Prostate gland (tissue), 2 donors: ENCODE measurements around the gene BLOC1S3. TPM values are rescaled to one million over a fixed set of nuclear protein-coding genes. Genes with fewer than 3 reads are reported as not detected.

Source experiments
- DNase-seq: peaks from one replicate; pipeline ENCODE4 v3.0.0-alpha.2; 2019; ENCODE audit warnings: low spot score
- H3K27ac ChIP-seq, 2 donors: fragments of 200-600 bp; sonication (generic); 2 replicates each; pipeline ENCODE4 v1.5.1; 2017 to 2019
- H3K27me3 ChIP-seq: fragments of 200-600 bp; sonication (generic); replicated peaks from 2 replicates; pipeline ENCODE4 v1.5.1; 2019; ENCODE audit not compliant: insufficient read depth
- H3K36me3 ChIP-seq, 2 donors: fragments of 200-600 bp; sonication (generic); 1 replicate in 1 of 2; 2 replicates in 1 of 2; pipeline versions ENCODE4 v1.5.1 to v1.8.1; 2017 to 2019
- H3K4me1 ChIP-seq: fragments of 200-600 bp; sonication (generic); replicated peaks from 2 replicates; pipeline ENCODE4 v1.5.1; 2019
- H3K4me3 ChIP-seq, 2 donors: fragments of 200-600 bp; sonication (generic); 2 replicates each; pipeline ENCODE4 v1.5.1; 2017 to 2019
- H3K9me3 ChIP-seq: fragments of 200-600 bp; sonication (generic); 2 replicates; pipeline ENCODE4 v1.5.1; 2017
- CTCF ChIP-seq, 4 experiments: fragments of 200-600 bp in 2 of 4; fragments of 450-650 bp in 2 of 4; sonication (generic) in 2 of 4; IDR thresholded peaks; 1 replicate in 3 of 4; 2 replicates in 1 of 4; pipeline ENCODE4 v1.5.1; 2016 to 2019; ENCODE audit warnings: antibody characterized with exemption in 4 of 4, mild to moderate bottlenecking in 2 of 4, moderate library complexity in 2 of 4
- POLR2A ChIP-seq: fragments of 450-650 bp; IDR thresholded peaks from one replicate; pipeline ENCODE4 v1.6.1; 2016; ENCODE audit warnings: antibody characterized with exemption, mild to moderate bottlenecking
- POLR2AphosphoS5 ChIP-seq: sonication (generic); formaldehyde crosslinking; IDR thresholded peaks from one replicate; pipeline ENCODE4 v1.6.1; 2017; ENCODE audit warnings: antibody characterized with exemption
- WGBS: methylation state at CpG from one replicate; pipeline ENCODE4 v1.1.5; 2018; 5-methylcytosine and 5-hydroxymethylcytosine counted together
- intact Hi-C: fragments of 100-400 bp; cut with DNase I; formaldehyde crosslinking; loops from one replicate; pipeline ENCODE4 v1.14.2; 2022
- total RNA-seq, 2 donors: library from RNA; depleted of rRNA; stranded (reverse); fragments of >200 nt; gene quantifications; one replicate each; pipeline ENCODE4 v1.1.0, GENCODE V29; 2016

The BLOC1S3 gene
- total RNA-seq, 2 donors from 2014 or later = 21.4 to 30.4 TPM

- Histone ChIP-seq H3K36me3 (peaks cover 0 to 9% of the 10 kb centered on the region in 2 donors), H3K27ac (no peak overlapping the region), H3K4me3 (no peak overlapping the region), H3K9me3 (no peaks in the 10 kb centered on the region), H3K27me3 (no peaks in the 10 kb centered on the region), H3K4me1 (no peaks in the 10 kb centered on the region)
- intact Hi-C loops = no loop called here
- TF ChIP-seq CTCF (IDR thresholded peaks at IDR 0.05) (no peak), POLR2AphosphoS5 (no peak), POLR2A (no peak)
- DNase-seq = no peak
- 64% methylated on average over 5 of the region's 11 CpGs for WGBS
Observed at GRCh38 chr19:45138303-45138751, 40.3 kb upstream of the BLOC1S3 start.

DNA sequence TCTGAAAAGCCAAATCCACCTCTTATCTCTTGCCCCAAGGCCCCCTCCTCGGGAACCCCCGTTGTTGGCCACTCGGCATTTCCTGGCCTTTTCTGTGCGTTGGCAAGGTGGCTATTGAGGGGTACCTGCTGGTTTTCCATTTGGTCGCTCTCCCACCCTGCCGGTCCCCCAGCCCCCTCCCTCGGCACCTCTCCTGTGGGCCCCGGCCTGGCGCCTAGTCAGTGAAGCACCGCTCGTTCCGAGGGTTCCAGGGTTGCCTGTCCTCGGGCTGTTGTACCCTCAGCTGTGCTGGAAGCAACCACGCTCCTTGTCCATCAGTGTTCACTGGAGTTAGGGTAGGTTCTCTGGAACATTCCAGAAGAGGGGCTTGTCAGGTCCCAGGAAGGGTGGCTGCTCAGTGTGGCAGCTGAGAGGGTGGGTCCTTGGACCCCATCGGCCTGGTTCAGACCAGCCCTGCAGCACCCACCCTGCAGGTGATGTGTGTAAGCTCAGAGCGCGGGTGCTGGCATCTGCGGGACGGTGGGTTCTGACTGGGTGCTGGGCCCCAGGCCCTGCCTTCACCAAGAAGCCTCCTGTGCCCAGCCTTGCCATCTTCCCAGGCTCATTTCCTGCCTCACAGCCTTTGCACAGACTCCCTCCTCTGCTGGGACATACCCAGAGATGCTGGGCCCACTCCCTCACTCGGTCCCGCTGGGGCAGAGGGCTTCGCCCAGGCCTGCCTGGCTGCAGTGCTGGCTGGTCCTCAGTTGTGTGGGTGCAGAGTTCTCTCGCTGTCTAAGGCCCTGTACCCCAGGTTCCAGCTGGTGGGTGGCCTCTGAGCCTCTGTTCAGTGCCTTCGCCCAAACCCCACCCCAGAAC, 39.1 kb upstream of the BLOC1S3 start:
- TF ChIP-seq POLR2AphosphoS5 = no peak
- TF ChIP-seq CTCF (IDR thresholded peaks at IDR 0.05) = no peak
- no peak for TF ChIP-seq POLR2A
- no peak overlapping the region for H3K27ac ChIP-seq
- 89% methylated on average over 24 of the region's 24 CpGs for WGBS
- no peaks in the 10 kb centered on the region for H3K27me3 ChIP-seq
- H3K9me3 ChIP-seq = no peaks in the 10 kb centered on the region
- intact Hi-C loops = no loop called here
- no peak overlapping the region for H3K4me3 ChIP-seq
- DNase-seq = no peak
- H3K4me1 ChIP-seq = no peaks in the 10 kb centered on the region
- H3K36me3 ChIP-seq = peaks cover 0 to 10% of the 10 kb centered on the region in 2 donors

DNA sequence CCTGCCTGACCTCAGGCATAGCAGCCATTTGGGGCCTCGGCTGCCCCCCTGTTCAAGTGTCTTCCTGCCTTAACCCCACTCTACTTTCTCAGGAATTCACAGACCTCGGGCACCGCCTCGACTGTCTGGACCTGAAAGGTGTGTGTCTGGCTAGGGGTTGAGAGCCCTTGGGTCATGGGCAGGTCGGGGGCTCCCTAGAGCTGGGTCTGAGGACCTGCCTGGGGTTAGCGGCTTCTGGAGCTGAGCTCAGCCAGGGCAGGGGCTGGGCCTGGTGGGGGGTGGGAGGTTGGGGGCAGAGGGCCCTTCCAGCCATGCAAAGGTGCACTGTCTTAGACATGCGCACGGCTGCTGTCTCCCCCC, 38.5 kb upstream of the BLOC1S3 start:
- no peak overlapping the region for H3K4me3 ChIP-seq
- intact Hi-C loops = no loop called here
- H3K27ac ChIP-seq = no peak overlapping the region
- 85% methylated on average over 8 of the region's 8 CpGs for WGBS
- no peak for DNase-seq
- TF ChIP-seq CTCF (IDR thresholded peaks at IDR 0.05) (no peak), POLR2AphosphoS5 (no peak), POLR2A (no peak)
- H3K27me3 ChIP-seq = no peaks in the 10 kb centered on the region
- peaks cover 0 to 13% of the 10 kb centered on the region in 2 donors for H3K36me3 ChIP-seq
- H3K9me3 ChIP-seq = no peaks in the 10 kb centered on the region
- no peaks in the 10 kb centered on the region for H3K4me1 ChIP-seq

- H3K4me1 ChIP-seq = no peaks in the 10 kb centered on the region
- intact Hi-C loops = no loop called here
- no peak overlapping the region for H3K4me3 ChIP-seq
- no peak overlapping the region for H3K27ac ChIP-seq
- peaks cover 0 to 13% of the 10 kb centered on the region in 2 donors for H3K36me3 ChIP-seq
- TF ChIP-seq POLR2A (no peak), CTCF (IDR thresholded peaks at IDR 0.05) (no peak), POLR2AphosphoS5 (no peak)
- H3K9me3 ChIP-seq = no peaks in the 10 kb centered on the region
- H3K27me3 ChIP-seq = no peaks in the 10 kb centered on the region
- whole genome bisulfite sequencing = 95% methylated on average over 11 of the region's 11 CpGs
- no peak for DNase-seq
Observed at GRCh38 chr19:45140533-45140932, 38.1 kb upstream of the BLOC1S3 start.
